Peyer's patch (tissue), 4 donors: ENCODE measurements around the gene DDX41.

Source experiments
- POLR2A ChIP-seq, 2 donors: fragments of 450-650 bp; IDR thresholded peaks; one replicate each; pipeline ENCODE4 v1.5.1; 2017; ENCODE audit warnings: antibody characterized with exemption in 2 of 2, mild to moderate bottlenecking in 2 of 2, moderate library complexity in 2 of 2
- TF ChIP-seq, protein P1 (sequence below), 6 experiments: fragments of 450-650 bp in 4 of 6; fragments of 200-600 bp in 2 of 6; sonication (generic) in 1 of 6; IDR thresholded peaks; one replicate each; pipeline ENCODE4 v1.5.1; 2017 to 2019; ENCODE audit warnings: antibody characterized with exemption in 6 of 6, mild to moderate bottlenecking in 3 of 6, moderate library complexity in 1 of 6

DNA sequence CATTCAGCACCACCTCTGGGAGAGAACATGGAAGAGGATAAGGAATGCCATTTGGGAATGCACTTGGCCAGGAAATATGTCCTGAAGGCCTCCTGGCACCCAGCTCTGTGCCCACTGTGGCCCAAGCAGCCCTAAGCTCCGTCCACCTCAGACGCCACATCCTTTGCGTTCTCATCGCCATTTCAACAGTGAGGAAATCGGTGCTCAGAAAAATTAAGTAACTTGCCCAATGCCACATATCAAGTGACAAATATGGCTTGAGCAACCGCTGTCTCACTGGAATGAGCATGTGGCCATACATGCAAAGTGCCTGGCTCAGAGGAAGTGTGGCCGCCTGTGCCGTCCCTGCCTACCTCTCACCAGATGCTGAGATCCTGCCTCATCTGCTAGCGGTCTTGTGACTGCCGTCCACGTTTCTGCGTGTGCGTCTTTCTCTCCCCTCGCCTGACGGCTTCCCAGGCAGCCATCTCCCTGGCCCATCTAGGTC, 6.2 kb downstream of the DDX41 start:
- TF ChIP-seq, protein P1, sequence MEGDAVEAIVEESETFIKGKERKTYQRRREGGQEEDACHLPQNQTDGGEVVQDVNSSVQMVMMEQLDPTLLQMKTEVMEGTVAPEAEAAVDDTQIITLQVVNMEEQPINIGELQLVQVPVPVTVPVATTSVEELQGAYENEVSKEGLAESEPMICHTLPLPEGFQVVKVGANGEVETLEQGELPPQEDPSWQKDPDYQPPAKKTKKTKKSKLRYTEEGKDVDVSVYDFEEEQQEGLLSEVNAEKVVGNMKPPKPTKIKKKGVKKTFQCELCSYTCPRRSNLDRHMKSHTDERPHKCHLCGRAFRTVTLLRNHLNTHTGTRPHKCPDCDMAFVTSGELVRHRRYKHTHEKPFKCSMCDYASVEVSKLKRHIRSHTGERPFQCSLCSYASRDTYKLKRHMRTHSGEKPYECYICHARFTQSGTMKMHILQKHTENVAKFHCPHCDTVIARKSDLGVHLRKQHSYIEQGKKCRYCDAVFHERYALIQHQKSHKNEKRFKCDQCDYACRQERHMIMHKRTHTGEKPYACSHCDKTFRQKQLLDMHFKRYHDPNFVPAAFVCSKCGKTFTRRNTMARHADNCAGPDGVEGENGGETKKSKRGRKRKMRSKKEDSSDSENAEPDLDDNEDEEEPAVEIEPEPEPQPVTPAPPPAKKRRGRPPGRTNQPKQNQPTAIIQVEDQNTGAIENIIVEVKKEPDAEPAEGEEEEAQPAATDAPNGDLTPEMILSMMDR (IDR thresholded peaks at IDR 0.05) = no peak
- TF ChIP-seq POLR2A (IDR thresholded peaks at IDR 0.05) = no peak
